Heart left ventricle (tissue), 16 donors: ENCODE results near the gene NSUN4. TPM values are rescaled to one million over a fixed set of nuclear protein-coding genes. Genes with fewer than 3 reads are reported as not detected.

Source experiments
- ATAC-seq, 4 donors: fragments of 200-7000 bp; cut with Tn5 transposase; one replicate each; pipeline ENCODE4 v1.9.1; 2020 to 2022; ENCODE audit warnings: moderate library complexity in 4 of 4, mild to moderate bottlenecking in 3 of 4, moderate number of reproducible peaks in 1 of 4
- DNase-seq, 5 donors: peaks; one replicate each; pipeline ENCODE4 v3.0.0-alpha.2; 2020
- H3K27ac ChIP-seq, 12 donors: fragments of 200-600 bp; sonication (generic) in 4 of 12; one replicate each; pipeline versions ENCODE4 v1.5.0 to v1.8.0; 2016 to 2022; ENCODE audit warnings: mild to moderate bottlenecking in 2 of 12
- H3K27me3 ChIP-seq, 9 donors: fragments of 200-600 bp; sonication (generic) in 2 of 9; one replicate each; pipeline versions ENCODE4 v1.5.1 to v1.8.0; 2016 to 2022; ENCODE audit warnings: mild to moderate bottlenecking in 3 of 9
- H3K36me3 ChIP-seq, 9 donors: fragments of 200-600 bp; sonication (generic) in 2 of 9; one replicate each; pipeline versions ENCODE4 v1.5.0 to v1.8.0; 2018 to 2022; ENCODE audit warnings: mild to moderate bottlenecking in 2 of 9
- H3K4me1 ChIP-seq, 12 donors: fragments of 200-600 bp; sonication (generic) in 4 of 12; one replicate each; pipeline versions ENCODE4 v1.5.0 to v1.8.0; 2016 to 2022; ENCODE audit warnings: mild to moderate bottlenecking in 3 of 12
- H3K4me3 ChIP-seq, 12 donors: fragments of 200-600 bp; sonication (generic) in 4 of 12; one replicate each; pipeline versions ENCODE4 v1.5.0 to v1.8.0; 2017 to 2022; ENCODE audit warnings: mild to moderate bottlenecking in 9 of 12, moderate library complexity in 4 of 12
- H3K9me3 ChIP-seq, 12 donors: fragments of 200-600 bp; sonication (generic) in 4 of 12; one replicate each; pipeline versions ENCODE4 v1.5.0 to v1.8.0; 2016 to 2022; ENCODE audit warnings: mild to moderate bottlenecking in 1 of 12
- CTCF ChIP-seq, 12 donors: fragments of 200-600 bp; sonication (generic) in 4 of 12; IDR thresholded peaks; one replicate each; pipeline versions ENCODE4 v1.5.0 to v1.8.0; 2018 to 2022; ENCODE audit warnings: antibody characterized with exemption in 12 of 12, mild to moderate bottlenecking in 5 of 12
- POLR2A ChIP-seq, 2 donors: fragments of 450-650 bp; IDR thresholded peaks; one replicate each; pipeline ENCODE4 v1.6.1; 2017; ENCODE audit warnings: antibody characterized with exemption in 2 of 2, mild to moderate bottlenecking in 2 of 2, moderate library complexity in 2 of 2
- WGBS, 4 donors: extraction: QIAGEN DNeasy Blood & Tissue Kit in 2 of 4; methylation state at CpG; one replicate each; pipeline versions ENCODE4 v1.1.5 to v1.1.7; 2013 to 2018; 5-methylcytosine and 5-hydroxymethylcytosine counted together
- intact Hi-C, 10 donors: fragments of 100-400 bp; cut with DNase I; formaldehyde crosslinking; loops; one replicate each; pipeline versions ENCODE4 v1.11.1 to v1.14.2; 2022
- polyA plus RNA-seq, 2 donors: library from polyadenylated mRNA; stranded (reverse); fragments of 200-250 nt; gene quantifications; one replicate each; pipeline ENCODE4 v1.2.3, GENCODE V29; 2013
- total RNA-seq, 9 donors: library from RNA; depleted of rRNA in 2 of 9; stranded (reverse); fragments of >200 nt in 2 of 9; fragmentation: NEBNext Ultra II Directional in 3 of 9; extraction: Animal tissue kit (Norgen Biotek cat#: 25700) in 3 of 9; gene quantifications; one replicate each; pipeline versions ENCODE4 v1.1.0 to v1.2.4, GENCODE V29; 2016 to 2023
- donor health status: ischemic (EF 13 %, LVEDD 7.1; RV severe dilation, severe dysfunction).
- donor health status: healthy with polysubstance abuse.
- donor health status: DM: no; HTN: yes; CAD: no.
- donor health status: DM: no; HTN: no; CAD: no.
- donor health status: ischemic (EF 25% LVEDD 6.9; RV normal size, moderate dysfunction).
- donor health status: ischemic (EF 25% LVEDD 5.7; RV mildly dilated, moderate dysfunction).
- donor health status: healthy.
- donor health status: DM: yes; HTN: yes; CAD: no.
- donor health status: ischemic (EF 35%, LVEDD 5.7; RV mildly dilated, moderate dysfunction).
- donor health status: nonischemic (EF 11% LVEDD 7.7; RV severe dilation, severe dysfunction).
- donor health status: DM: yes; HTN: yes; CAD: no.
- donor health status: PGD.
- donor health status: ischemic (EF 29% LVEDD 5.4; RV normal size, mild dysfunction).
- donor health status: nonischemic (EF 23%, LVEDD 6.1; RV moderate dilation, normal function).

NSUN4 gene
- total and polyA plus RNA-seq, 11 donors, result 8.9 to 18.3 (median 14.0) TPM

GRCh38 chr1:46411010-46411405 is 70.4 kb downstream of the NSUN4 start:
- no peak for TF ChIP-seq CTCF (IDR thresholded peaks at IDR 0.05)
- no peak for TF ChIP-seq POLR2A (IDR thresholded peaks at IDR 0.05)
- Histone ChIP-seq H3K4me1 (peaks cover 0 to 9% (median 3%) of the 10 kb centered on the region in 12 donors), H3K27me3 (no peaks in the 10 kb centered on the region), H3K4me3 (no peak overlapping the region), H3K36me3 (no peaks in the 10 kb centered on the region), H3K27ac (no peak overlapping the region), H3K9me3 (no peaks in the 10 kb centered on the region)
- WGBS, 4 donors, result 90 to 97% (median 92%) methylated on average over 7 of the region's 7 CpGs
- no peak for DNase-seq
- intact Hi-C loops, result no loop called here
- no peak for ATAC-seq

Other genes starting within 250 kb of the NSUN4 start
- 10 to 100 TPM; 24.6 to 54.1 (median 41.9) TPM for gene PIK3R3, start 208.2 kb upstream of the NSUN4 start, total RNA-seq
- 10 to 100 TPM; 11.8 to 49.0 TPM for gene PIK3R3, start 208.2 kb upstream of the NSUN4 start, polyA plus RNA-seq
- gene TSPAN1, start 165.7 kb upstream of the NSUN4 start, total RNA-seq, result 1 to 10 TPM in 5 of 9 donors, under 1 TPM in 4; 0.63 to 3.5 (median 1.1) TPM
- gene TSPAN1, start 165.7 kb upstream of the NSUN4 start, polyA plus RNA-seq, result 1 to 10 TPM in 1 of 2 donors, under 1 TPM in 1; 0.65 to 5.5 TPM
- not detected for gene P3R3URF, start 164.3 kb upstream of the NSUN4 start, total RNA-seq
- gene P3R3URF, start 164.3 kb upstream of the NSUN4 start, polyA plus RNA-seq, result not detected
- gene POMGNT1, start 142.4 kb upstream of the NSUN4 start, total RNA-seq, result 100 to 1,000 TPM; 117 to 203 (median 144) TPM
- gene POMGNT1, start 142.4 kb upstream of the NSUN4 start, polyA plus RNA-seq, result 100 to 1,000 TPM in 1 of 2 donors, 10 to 100 TPM in 1; 85.2 to 117 TPM
- gene LURAP1, start 137.5 kb upstream of the NSUN4 start, total RNA-seq, result 10 to 100 TPM in 2 of 9 donors, 1 to 10 TPM in 7; 7.1 to 10.6 (median 8.9) TPM
- gene LURAP1, start 137.5 kb upstream of the NSUN4 start, polyA plus RNA-seq, result 10 to 100 TPM in 1 of 2 donors, 1 to 10 TPM in 1; 5.9 to 10.5 TPM
- gene RAD54L, start 93.0 kb upstream of the NSUN4 start, total RNA-seq, result 1 to 10 TPM in 4 of 9 donors, under 1 TPM in 4, not detected in 1; 0.44 to 4.0 (median 0.87) TPM
- under 1 TPM; 0.30 to 0.33 TPM for gene RAD54L, start 93.0 kb upstream of the NSUN4 start, polyA plus RNA-seq
- 10 to 100 TPM; 34.7 to 60.5 (median 45.8) TPM for gene LRRC41, start 37.2 kb upstream of the NSUN4 start, total RNA-seq
- gene LRRC41, start 37.2 kb upstream of the NSUN4 start, polyA plus RNA-seq, result 10 to 100 TPM; 17.4 to 31.7 TPM
- gene UQCRH, start 37.1 kb upstream of the NSUN4 start, total RNA-seq, result 1,000 to 10,000 TPM in 3 of 9 donors, 100 to 1,000 TPM in 6; 622 to 2,380 (median 940) TPM
- 1,000 to 10,000 TPM; 1,451 to 2,138 TPM for gene UQCRH, start 37.1 kb upstream of the NSUN4 start, polyA plus RNA-seq
- gene FAAH, start 53.5 kb downstream of the NSUN4 start, total RNA-seq, result 1 to 10 TPM; 2.5 to 8.0 (median 3.5) TPM
- gene FAAH, start 53.5 kb downstream of the NSUN4 start, polyA plus RNA-seq, result 1 to 10 TPM; 1.9 to 7.0 TPM
- gene DMBX1, start 149.0 kb downstream of the NSUN4 start, total RNA-seq, result not detected
- gene DMBX1, start 149.0 kb downstream of the NSUN4 start, polyA plus RNA-seq, result not detected
- gene KNCN, start 210.8 kb downstream of the NSUN4 start, total RNA-seq, result not detected
- gene KNCN, start 210.8 kb downstream of the NSUN4 start, polyA plus RNA-seq, result not detected